ENCODE results near the gene CRLF2. TPM values are rescaled to one million over a fixed set of nuclear protein-coding genes. Genes with fewer than 3 reads are reported as not detected.

Gene CRLF2
- total RNA-seq, 2 experiments from 2014 or later, result 0.16 to 0.42 TPM

DNA sequence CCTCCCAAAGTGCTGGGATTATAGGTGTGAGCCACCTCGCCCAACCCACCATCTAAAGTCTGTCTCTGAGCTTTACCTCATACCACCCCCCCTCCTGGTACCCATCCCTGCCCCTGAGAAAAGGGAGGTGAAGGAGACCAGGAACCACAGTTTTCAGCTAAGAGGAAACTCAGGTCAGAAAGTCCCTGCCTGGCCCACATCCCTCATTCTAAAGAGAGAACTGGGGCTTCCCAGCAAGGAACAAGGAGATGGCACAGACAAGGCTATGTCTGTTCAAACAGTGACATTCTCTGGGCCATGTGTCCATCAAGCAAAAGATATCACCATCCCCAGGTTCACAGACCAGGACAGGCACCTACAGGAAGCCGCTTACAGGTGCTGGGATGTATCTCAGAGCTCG lies 40.4 kb upstream of the CRLF2 start:
- H3K27ac Mint-ChIP-seq, result no peak overlapping the region
- ChIA-PET CTCF (no interaction called here), POLR2A (no interaction called here)
- Histone ChIP-seq H3K4me1 (ENCODE audit: insufficient read depth, low read length) (peaks cover 21% of the 10 kb centered on the region), H3K36me3 (ENCODE audit: insufficient read depth, low read length) (no peaks in the 10 kb centered on the region), H3K9me3 (ENCODE audit: control insufficient read depth in 1 of 2, insufficient read depth in 1 of 2, low read length in 2 of 2) (peaks cover 0 to 4% of the 10 kb centered on the region in 2 experiments), H3K27me3 (ENCODE audit: control insufficient read depth in 1 of 2, insufficient read depth in 2 of 2, low read length in 2 of 2) (no peaks in the 10 kb centered on the region), H3K4me3 (ENCODE audit: low read length) (no peak overlapping the region), H3K27ac (ENCODE audit: low read depth in 1 of 2, low read length in 2 of 2) (no peak overlapping the region)
- no peak for ATAC-seq (ENCODE audit: poor library complexity)
- H3K36me3 Mint-ChIP-seq (ENCODE audit: low read depth), result no peaks in the 10 kb centered on the region
- no peaks in the 10 kb centered on the region for H3K27me3 Mint-ChIP-seq
- intact Hi-C loops (cut with DNase I, micrococcal nuclease), result no loop called here
- no peak overlapping the region for H3K4me3 Mint-ChIP-seq
- H3K4me1 Mint-ChIP-seq (ENCODE audit: low read depth), result peaks cover 18% of the 10 kb centered on the region
- no peaks in the 10 kb centered on the region for H3K9me3 Mint-ChIP-seq
- TF ChIP-seq, protein P1, sequence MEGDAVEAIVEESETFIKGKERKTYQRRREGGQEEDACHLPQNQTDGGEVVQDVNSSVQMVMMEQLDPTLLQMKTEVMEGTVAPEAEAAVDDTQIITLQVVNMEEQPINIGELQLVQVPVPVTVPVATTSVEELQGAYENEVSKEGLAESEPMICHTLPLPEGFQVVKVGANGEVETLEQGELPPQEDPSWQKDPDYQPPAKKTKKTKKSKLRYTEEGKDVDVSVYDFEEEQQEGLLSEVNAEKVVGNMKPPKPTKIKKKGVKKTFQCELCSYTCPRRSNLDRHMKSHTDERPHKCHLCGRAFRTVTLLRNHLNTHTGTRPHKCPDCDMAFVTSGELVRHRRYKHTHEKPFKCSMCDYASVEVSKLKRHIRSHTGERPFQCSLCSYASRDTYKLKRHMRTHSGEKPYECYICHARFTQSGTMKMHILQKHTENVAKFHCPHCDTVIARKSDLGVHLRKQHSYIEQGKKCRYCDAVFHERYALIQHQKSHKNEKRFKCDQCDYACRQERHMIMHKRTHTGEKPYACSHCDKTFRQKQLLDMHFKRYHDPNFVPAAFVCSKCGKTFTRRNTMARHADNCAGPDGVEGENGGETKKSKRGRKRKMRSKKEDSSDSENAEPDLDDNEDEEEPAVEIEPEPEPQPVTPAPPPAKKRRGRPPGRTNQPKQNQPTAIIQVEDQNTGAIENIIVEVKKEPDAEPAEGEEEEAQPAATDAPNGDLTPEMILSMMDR (IDR thresholded peaks at IDR 0.05), result no peak
- DNase-seq, result peak in 2 of 14 experiments; percentile 23 to 29

DNA sequence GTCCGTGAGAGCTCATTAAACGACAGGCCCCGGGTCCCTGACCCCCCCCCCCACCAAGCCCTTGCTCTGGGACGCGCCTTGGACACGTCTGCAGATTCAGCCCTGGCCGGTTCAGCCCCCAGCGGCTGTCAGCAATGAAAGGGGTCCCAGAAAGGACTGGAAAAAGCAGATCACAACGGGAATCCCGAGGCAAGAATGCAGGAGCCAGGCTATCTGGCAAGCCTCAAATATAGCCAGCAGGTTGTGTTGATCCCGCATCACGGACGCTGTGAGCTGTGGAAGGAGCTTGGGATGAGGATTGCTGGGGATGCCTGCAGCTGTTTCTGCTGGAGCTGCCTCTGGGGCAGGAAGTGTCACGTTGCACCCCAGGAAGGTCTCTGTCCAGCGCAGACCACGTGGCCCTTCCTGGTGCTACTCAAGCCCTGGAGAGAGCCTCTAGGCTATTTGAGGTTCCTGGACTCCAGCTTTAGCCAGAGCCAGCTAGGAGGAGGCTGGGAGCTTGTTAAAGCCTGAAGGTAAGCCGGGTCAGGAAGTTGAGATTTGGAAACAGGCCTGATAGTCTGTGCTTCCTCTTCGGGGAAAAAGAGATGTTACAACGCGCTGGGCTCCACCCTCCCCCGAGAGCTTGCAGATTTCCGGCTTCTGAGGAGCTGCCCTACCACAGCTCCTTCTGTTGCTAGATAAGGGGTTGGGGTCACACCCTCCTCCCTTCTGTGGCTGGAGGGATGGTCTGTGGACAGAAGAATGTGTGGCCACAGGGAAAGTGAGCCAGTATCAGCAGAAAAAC lies 36.8 kb upstream of the CRLF2 start:
- peak overlapping the region; percentile 45 to 85 for H3K27ac ChIP-seq (ENCODE audit: low read depth in 1 of 2, low read length in 2 of 2)
- peak overlapping the region; percentile 35 for H3K4me3 ChIP-seq (ENCODE audit: low read length)
- TF ChIP-seq, protein P1 (IDR thresholded peaks at IDR 0.05), result no peak
- H3K4me1 ChIP-seq (ENCODE audit: insufficient read depth, low read length), result peaks cover 33% of the 10 kb centered on the region
- DNase-seq, result peak in 12 of 14 experiments; percentile 29 to 75 (median 57)
- no peaks in the 10 kb centered on the region for H3K27me3 Mint-ChIP-seq
- CTCF ChIA-PET, result no interaction called here
- POLR2A ChIA-PET, result no interaction called here
- H3K36me3 ChIP-seq (ENCODE audit: insufficient read depth, low read length), result no peaks in the 10 kb centered on the region
- intact Hi-C loops (cut with DNase I, micrococcal nuclease), result loop anchor here in 1 of 2 experiments (5.0 to 10.0 kb wide), 2 partner anchors 143 to 346 kb away; partner anchors contain the start of genes AKAP17A and SLC25A6
- H3K27me3 ChIP-seq (ENCODE audit: control insufficient read depth in 1 of 2, insufficient read depth in 2 of 2, low read length in 2 of 2), result no peaks in the 10 kb centered on the region
- H3K36me3 Mint-ChIP-seq (ENCODE audit: low read depth), result no peaks in the 10 kb centered on the region
- H3K27ac Mint-ChIP-seq, result peak overlapping the region; percentile 74
- no peaks in the 10 kb centered on the region for H3K9me3 Mint-ChIP-seq
- H3K4me1 Mint-ChIP-seq (ENCODE audit: low read depth), result peaks cover 24% of the 10 kb centered on the region
- peak overlapping the region; percentile 11 for H3K4me3 Mint-ChIP-seq
- peaks cover 0 to 3% of the 10 kb centered on the region in 2 experiments for H3K9me3 ChIP-seq (ENCODE audit: control insufficient read depth in 1 of 2, insufficient read depth in 1 of 2, low read length in 2 of 2)
- peak; percentile 63 for ATAC-seq (ENCODE audit: poor library complexity)

DNA sequence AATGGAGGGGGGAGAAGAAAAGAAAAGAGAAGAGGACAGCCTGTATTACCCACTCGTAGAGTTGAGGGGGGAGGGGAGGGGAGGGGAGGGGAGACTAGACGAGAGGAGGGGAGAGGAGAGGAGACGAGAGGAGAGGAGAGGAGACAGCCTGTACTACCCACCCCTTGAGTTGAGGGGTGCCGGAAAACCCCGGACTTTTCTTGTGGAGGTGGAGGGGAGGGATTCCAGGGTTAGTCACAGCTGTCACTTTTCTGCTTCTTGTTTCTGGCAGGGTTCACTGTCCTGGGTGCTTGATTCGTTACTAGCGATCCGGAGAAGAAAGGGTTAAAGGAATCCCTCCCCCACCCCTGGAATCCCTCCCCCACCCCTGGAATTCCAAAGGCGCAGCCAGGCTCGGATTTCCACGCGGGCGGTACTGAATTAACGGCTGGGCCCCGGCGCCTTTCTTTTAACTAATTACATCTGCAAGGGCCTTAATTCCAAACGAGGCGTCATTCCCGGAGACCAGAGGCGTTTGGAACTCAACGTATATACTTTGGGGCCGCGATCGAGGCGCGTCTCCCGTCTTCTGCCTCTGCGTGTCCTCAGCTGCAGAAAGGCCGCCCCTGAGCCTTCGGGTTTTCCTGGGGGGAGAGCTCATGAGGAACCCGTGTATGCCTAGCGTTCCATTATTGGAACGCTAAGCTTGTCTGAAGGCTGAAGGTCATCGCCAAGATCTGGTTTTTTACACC lies 36.0 kb upstream of the CRLF2 start:
- peak overlapping the region; percentile 74 for H3K27ac Mint-ChIP-seq
- peaks cover 31% of the 10 kb centered on the region for H3K4me1 Mint-ChIP-seq (ENCODE audit: low read depth)
- CTCF ChIA-PET, result no interaction called here
- Histone ChIP-seq H3K4me3 (ENCODE audit: low read length) (peak overlapping the region; percentile 35), H3K27me3 (ENCODE audit: control insufficient read depth in 1 of 2, insufficient read depth in 2 of 2, low read length in 2 of 2) (no peaks in the 10 kb centered on the region), H3K9me3 (ENCODE audit: control insufficient read depth in 1 of 2, insufficient read depth in 1 of 2, low read length in 2 of 2) (no peaks in the 10 kb centered on the region), H3K4me1 (ENCODE audit: insufficient read depth, low read length) (peaks cover 37% of the 10 kb centered on the region), H3K27ac (ENCODE audit: low read depth in 1 of 2, low read length in 2 of 2) (peak overlapping the region; percentile 45 to 85), H3K36me3 (ENCODE audit: insufficient read depth, low read length) (no peaks in the 10 kb centered on the region)
- H3K9me3 Mint-ChIP-seq, result no peaks in the 10 kb centered on the region
- POLR2A ChIA-PET, result no interaction called here
- intact Hi-C loops (cut with DNase I, micrococcal nuclease), result loop anchor here in 1 of 2 experiments (5.0 to 10.0 kb wide), 2 partner anchors 144 to 346 kb away; partner anchors contain the start of genes AKAP17A and SLC25A6
- no peaks in the 10 kb centered on the region for H3K27me3 Mint-ChIP-seq
- H3K36me3 Mint-ChIP-seq (ENCODE audit: low read depth), result no peaks in the 10 kb centered on the region
- peak overlapping the region; percentile 15 for H3K4me3 Mint-ChIP-seq
- TF ChIP-seq, protein P1 (IDR thresholded peaks at IDR 0.05), result no peak
- DNase-seq, result peak in 3 of 14 experiments; percentile 17 to 68 (median 68)
- peak; percentile 45 for ATAC-seq (ENCODE audit: poor library complexity)
